HG03571 (cell line): Measurements from ENCODE around the gene ATP6V0B.

ENCODE experiments used
- ATAC-seq: cut with Tn5 transposase; IDR thresholded peaks from one replicate; pipeline ENCODE4 v1.9.1; 2021; ENCODE audit not compliant: unreplicated experiment

The ATP6V0B gene

DNA sequence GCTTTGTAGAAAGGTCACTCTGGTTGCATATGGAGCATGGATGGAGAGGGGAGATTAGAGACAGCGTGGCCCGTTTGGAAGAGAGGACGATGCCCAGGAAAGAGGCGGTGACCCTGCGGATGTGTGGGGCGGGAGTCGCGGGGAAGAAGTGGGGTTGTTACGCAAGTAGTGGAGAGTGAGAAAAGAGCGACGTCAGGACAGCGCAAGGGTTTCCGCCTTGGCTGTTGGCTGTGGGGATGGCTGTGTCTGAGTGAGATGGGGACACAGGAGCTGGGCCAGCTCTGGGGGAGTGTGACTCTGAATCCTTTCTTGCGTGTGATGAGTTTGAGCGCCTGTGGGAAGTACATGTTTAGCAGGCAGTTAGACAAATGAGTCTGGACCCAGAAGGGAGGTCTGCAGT lies 8.0 kb downstream of the ATP6V0B start:
- no peak for ATAC-seq

DNA sequence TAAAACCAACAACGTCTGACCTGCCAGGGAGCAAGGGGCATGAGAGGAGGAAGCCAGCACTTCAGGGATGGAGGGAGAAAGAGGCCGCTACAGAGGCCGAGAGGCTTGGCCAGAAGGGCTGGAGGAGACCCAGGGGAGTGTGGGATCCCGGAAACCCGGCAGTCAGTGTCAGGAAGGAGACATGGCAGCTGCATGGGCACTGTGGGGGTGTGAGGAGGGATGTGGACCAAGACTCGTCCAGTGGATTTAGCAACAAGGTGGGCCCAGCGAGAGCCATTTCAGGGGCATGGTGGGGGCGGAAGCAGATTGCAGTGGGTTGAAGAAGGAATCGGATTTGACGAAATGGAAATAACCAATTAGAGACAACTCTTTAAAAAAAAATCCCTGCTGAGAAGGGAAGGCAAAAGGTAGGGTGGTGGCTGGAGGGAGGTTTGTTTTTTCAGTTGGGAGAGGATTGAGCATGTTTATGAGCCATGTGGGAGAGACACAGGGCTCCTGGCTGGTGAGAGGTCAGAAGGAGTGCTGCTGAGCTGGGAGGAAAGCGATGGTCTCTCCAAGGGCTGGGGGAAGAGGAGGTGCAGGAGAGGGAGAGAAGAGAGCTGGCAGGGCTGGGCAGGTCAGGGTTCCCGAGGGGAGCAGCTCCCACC lies 8.6 kb downstream of the ATP6V0B start:
- no peak for ATAC-seq

DNA sequence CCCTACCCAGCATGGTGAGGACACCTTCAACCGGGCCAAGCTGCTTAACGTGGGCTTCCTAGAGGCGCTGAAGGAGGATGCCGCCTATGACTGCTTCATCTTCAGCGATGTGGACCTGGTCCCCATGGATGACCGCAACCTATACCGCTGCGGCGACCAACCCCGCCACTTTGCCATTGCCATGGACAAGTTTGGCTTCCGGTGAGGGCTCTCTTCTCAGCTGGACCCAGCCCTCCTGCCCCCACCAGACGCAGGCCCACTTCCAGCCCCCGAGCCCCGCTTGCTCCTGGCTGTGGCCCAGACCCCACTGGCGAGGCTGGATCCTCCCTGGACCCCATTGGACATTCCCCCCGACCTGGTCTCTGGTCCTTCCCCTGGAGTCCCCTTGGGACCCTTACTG lies 10.1 kb downstream of the ATP6V0B start:
- ATAC-seq: no peak

DNA sequence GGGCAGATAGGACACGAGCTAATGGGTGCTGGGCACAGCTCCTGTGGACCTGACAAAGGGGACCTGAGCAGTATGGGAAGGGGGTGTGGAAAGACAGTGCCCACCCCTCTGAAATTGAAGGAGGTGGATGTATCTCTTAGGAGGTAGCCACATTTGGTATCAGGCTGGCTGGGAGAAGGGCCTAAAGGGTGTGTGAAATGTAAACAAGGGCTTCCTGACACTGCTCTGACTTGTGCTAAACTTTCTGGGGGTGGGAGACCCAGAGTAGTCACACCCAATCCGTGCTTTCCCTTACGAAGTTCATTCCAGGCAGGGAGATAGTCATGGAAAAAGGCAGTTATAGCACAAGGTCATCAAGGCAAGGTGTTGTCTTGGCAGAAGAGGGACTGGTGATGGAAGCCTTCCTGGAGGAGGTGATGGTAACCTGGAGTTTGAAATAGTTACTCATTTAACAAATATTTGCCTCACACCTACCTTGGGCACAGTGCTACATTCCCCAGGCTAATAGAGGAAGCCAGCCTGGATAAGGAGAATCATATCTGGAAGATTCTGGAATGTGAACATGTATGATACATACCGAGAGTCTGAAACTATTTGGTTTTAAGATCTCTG lies 11.3 kb downstream of the ATP6V0B start:
- no peak for ATAC-seq

DNA sequence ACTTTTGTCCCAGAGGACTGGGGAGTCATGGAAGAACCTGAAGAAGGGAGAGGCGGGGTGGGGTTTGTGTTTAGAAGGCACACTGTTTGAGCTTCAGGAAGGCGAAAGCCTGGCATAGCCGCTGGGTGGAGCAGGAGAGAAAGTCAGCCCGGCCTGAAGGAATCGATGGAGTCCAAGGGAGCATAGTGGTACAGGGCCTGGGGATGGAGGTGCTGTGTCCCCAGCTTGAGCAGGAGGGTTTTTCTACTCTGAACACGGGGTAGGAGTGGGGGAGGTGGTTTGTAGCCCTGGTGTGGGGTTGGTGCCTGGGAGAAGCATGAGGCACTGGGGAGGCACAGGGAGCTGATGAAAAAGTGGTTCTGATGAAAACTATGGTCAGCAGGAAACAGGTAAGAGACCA lies 12.0 kb downstream of the ATP6V0B start:
- ATAC-seq: no peak

DNA sequence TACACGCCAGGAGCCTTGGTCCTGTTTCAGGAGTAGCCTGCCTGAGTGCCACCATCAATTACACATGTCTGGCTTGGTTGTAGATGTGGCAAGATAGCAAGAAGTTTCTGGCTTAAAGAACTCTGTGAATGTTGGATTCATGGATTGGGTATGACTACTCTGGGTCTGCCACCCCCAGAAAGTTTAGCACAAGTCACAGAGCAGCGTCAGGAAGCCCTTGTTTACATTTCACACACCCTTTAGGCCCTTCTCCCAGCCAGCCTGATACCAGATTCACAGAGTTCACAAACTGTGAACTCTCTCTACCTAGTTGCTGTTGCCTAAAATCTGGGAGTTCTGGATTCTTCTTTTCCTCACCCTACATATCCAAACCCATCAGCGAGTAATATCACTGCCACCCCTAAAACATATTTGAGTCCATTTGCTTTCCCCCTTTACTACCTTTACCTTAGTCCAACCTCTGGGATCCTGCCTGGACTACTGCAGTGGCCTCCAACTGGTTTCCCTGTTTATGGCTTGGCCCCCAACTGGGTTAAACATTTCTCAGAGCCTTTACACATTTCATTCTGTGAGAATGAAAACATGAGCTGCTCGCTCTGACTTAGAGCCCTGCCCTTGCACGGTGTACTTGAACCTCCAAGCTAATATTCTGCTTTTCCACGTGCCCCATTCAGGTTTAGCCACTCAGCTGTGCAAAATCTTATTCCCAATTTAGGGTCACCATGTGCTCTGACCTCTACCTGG lies 12.6 kb downstream of the ATP6V0B start:
- ATAC-seq: no peak

DNA sequence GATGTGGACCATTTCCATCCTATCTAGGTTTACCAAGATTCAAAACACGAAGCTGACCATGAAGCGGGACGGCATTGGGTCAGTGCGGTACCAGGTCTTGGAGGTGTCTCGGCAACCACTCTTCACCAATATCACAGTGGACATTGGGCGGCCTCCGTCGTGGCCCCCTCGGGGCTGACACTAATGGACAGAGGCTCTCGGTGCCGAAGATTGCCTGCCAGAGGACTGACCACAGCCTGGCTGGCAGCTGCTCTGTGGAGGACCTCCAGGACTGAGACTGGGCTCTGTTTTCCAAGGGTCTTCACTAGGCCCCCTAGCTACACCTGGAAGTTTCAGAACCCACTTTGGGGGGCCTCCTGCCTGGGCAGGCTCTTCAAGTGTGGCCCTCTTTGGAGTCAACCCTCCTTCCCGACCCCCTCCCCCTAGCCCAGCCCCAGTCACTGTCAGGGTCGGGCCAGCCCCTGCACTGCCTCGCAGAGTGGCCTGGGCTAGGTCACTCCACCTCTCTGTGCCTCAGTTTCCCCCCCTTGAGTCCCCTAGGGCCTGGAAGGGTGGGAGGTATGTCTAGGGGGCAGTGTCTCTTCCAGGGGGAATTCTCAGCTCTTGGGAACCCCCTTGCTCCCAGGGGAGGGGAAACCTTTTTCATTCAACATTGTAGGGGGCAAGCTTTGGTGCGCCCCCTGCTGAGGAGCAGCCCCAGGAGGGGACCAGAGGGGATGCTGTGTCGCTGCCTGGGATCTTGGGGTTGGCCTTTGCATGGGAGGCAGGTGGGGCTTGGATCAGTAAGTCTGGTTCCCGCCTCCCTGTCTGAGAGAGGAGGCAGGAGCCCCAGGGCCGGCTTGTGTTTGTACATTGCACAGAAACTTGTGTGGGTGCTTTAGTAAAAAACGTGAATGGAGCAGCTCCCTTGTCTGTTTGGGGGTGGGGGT lies 15.8 kb downstream of the ATP6V0B start:
- no peak for ATAC-seq

DNA sequence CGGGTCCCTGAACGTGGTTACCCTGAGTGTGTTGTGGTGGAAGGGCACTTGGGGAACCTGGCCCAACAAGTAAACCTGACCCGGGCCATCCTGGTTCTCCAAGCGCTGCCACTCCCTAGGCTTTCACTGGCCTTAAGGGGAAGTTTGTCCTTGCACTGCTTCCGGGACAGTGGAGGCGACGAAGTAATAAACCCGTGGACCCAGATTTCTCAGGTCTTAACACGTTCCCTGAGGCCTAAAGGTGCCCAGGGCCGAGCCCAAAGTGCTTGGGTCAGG lies 16.4 kb downstream of the ATP6V0B start:
- no peak for ATAC-seq

DNA sequence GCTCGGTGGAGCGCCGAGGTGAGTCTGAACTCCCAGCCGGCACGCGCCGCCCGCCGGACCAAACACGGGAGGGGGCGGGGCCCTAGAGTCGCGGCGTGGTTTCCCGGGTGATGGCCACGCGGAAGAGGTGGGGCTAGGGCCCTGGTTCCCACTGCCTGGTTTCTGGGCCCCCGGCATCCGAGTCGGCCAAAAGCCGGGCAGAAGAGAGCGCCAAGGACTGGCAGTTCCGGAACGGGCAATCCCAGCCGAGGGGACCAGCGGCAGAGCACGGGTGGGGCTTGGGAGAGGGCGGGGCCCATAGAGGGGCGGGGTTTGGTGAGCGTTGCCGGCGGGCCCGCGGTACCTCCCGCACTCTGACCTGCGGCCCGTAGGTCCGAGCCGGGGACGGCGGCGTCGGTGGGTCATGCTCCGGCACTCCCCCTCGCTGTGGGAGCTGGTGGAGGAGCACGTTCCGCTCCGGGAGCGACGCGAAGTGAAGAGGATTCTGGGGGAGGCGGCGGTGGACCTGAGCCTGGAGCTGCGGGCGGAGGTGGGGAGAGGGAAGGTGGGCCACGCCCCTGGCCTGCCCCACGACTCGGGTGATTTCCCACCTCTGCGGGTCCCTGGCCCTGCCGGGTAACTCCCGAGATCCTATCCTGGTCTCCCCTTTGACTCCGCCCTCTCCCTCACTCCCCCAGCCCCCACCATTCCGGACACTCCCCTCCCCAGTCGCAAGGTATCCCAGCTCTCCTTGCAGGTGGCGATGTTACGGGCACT lies 16.9 kb downstream of the ATP6V0B start, which contains the start of gene CCDC24:
Gene CCDC24 (plus strand): TSS at position 124 of the 756 bp plus-strand sequence. CDS start 280 bp downstream, at position 404.
- ATAC-seq: no peak

DNA sequence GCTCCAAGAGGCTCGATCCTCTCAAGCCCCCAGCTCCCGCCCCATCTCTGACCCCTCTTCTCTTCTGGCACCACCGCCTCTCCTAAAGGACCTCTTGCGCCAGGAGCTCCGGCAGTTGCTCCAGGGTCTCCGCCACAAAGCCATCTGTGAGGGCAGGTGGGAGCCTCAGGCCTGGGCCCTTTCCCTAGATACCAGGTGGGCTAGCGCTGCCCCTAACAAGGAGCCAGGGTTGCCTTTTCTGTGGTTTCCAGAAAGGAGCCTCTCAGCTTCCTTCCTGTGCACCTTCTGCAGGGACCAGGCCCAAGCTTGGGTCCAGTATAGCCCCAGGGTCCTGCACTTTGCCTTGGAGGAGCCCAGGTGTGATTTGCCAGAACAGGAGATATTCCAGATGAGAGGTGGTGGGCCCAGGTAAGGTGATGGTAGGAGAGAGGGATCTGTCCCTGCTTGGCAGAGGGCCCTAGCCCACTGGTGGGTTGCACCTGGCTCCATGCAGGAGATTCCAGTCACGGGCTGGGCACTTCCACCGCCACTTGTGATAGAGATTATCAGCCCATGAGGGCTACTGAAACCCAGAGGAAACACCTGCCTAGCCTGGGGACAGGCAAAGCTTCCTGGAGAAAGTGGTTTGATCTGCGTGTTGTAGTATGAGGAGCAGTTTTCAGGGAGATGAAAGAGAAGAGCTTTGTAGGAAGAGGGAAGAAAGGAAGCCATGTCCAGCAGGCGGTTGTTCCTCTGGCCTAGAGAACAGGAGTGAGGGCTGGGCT lies 17.7 kb downstream of the ATP6V0B start:
- ATAC-seq: no peak

DNA sequence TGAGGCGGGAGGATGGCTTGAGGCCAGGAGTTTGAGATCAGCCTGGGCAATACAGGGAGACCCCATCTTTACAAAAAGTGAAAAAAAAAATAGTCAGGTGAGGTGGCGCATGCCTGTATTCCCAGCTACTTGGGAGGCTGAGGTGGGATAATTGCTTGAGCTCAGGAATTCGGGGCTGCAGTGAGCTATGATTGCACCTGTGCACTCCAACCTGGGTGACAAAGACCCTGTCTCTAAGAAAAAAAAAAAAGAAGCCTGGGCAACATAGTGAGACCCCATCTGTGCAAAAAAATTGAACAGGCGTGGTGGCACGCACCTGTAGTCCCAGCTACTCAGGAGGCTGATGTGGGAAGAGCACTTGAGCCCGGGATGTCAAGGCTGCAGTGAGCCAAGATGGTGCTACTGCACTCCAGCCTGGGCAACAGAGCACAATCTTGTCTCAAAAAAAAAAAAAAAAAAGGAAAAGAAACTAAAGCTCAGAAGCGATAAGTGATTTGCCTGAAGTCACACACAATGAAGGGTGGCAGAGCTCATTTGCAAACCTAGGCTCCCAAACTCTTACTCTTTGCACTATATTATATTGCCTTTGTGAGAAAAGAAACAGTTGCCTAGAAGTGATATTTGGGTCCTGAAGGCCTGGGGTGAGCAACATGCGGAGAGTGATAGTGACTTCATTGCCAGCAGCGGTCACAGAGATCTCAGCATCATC lies 18.6 kb downstream of the ATP6V0B start:
- ATAC-seq: no peak

DNA sequence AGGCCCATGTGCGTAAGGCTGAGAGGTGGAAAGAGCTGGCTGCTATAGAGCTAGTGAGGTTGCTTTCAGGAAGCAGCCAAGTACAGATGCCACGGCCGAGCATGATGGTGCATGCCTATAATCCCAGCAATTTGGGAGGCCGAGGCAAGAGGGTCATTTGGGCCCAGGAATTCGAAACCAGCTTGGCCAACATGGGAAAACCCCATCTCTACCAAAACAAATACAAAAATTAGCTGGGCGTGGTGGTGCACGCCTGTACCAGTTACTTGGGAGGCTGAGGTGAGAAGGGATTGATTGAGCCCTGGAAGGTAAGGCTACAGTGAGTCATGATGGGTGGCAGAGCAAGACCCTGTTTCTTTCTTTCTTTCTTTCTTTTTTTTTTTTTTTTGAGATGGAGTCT lies 19.3 kb downstream of the ATP6V0B start:
- no peak for ATAC-seq

DNA sequence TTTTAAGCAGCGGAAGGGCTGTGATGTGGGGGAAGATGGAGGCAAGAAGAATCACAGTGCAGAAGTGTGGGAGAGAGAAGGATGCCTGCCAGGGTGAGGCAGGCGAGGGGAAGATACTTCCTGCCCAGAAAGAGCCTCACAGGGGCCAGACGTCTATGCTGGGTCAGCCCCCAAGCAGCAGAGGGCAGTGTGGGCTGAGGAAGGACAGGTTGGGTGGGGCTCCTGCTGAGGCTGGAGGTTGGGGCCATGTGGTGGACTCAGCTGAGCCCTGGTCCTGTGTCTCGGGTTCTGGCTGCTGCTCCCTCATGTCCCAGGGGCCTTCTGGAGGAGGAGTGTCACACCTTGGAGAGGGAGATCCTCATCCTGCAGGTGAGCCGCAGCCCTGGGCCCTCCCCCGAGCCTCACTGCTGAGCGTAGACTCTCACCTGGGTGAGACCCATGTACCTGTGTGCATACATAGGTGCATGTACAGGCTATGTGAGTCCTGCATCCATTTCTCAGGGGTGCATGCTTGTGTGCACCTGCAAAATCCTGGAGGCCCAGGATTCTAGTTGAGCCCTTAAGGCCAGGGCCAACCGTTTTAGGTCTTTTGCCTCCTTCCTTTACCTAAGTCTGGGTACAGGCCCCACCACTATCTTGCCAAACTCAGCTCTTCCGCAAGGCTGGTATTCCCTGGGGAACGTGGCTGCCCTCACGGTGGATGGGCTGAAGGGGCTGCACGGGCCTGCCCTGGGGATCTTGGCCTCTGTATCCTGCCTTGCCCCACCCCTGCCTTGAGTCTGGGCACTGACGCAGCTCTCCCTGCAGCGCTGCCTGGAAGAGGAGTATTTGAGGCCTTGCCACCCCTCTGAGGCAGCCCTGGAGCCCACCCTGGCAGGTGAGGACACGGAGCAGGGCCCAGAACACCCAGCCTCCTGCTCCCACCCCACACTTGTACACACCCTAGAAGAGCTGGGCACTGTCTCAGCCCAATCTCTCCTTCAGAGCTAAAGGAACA lies 20.3 kb downstream of the ATP6V0B start:
- ATAC-seq: no peak

DNA sequence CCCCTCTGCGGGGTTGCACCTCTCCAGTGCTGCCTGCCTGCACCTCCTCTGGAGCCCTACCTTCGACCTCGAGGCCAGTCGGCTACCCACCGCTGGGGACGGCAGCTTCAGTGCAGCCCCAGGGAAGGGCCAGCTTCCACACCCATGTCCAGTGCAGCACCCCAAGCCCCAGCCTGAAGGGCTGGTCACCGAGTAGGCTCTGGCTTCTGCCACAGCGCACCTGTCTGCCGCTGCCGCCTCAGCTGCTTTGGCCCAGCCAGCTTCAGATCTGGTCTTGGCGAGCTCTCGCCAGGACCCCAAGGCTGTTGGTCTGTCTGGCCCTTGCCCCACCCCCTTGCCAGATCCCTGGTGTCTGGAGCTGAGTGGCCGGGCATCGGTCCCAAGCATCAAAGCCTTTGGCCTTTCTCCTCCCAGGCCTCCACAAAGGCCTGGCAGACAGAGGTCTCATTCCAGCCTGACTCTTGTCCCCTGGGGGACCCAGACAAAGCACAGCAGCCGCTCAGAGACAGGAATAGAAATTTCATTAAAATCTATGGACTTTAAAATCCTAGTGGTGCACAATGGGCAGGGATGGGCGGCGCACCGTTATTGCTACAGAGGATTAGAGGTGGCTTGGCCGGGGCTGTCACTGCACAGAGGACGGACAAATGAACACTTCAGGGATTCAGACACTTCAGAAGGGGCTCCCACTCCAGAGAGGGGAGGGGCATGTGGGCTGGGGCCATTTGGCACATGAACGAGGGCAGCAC lies 21.4 kb downstream of the ATP6V0B start:
- no peak for ATAC-seq

DNA sequence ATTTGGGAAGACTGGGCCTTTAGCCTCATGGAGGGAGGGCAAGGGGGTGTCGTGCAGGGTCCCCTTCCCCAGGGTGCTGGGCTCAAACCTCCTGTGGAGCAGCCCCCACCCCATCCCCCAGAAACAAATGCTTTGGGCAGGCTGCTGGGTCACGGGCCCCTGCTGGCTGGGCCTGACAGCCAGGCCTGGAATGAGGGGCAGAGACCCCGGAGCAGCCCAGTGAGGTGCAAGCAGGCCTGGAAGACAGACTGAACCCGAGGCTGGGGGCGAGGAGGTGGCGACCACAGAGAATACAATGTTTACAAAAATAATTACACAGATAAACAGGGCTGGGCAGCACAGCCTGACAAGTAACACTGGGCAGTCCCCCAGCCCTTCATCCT lies 22.0 kb downstream of the ATP6V0B start:
- ATAC-seq: no peak

DNA sequence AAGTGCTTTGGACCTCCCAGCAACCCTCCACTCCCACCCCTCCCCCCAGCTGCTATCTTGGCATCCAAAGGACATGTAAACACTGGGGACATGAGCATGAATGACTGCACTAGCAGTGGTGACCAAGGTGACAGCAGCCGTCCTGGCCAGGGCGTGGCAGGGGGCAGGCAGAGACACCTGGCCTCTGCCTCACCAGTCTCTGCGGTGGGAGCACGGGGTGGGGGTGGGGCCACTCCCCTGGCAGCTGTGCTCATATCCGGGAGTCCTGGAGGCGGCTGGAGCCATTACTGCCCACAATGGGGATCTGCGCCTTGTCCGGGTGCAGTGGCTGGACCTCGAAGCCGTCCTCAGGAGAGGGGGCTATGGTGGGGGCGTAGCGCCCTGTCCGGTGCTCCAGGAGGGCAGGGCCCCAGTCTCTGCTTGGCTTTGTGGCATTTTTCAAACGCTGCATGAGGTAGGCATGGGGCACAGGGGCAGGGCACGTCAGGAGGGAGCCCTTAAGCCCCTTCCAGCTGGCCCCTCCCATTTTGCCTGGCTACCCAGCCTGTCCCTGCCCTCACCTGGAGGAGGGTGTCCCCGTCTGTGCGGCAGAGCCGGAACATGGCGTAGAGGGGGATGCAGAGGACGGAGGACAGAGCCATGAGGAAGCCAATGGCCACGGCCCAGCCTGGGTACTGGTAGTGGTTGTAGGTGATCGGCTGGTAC lies 22.7 kb downstream of the ATP6V0B start:
- no peak for ATAC-seq

DNA sequence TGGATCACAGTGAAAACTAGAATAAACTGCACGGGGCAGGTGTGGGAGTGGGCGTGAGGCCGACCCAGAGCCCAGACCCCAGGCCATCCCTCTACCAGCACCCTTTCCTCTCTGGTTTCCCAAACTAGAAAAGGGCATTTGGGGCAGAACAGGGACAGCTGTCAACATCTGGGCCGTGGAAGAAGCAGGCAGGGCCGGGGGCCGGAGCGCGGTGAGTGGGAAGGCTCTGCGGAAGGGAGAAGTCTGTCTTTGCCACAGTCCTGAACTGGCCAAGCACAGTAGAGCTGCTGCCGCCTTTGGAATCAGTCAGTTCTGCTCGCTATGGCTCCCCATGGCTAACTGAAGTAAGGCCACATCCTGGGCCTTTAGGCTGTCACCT lies 23.2 kb downstream of the ATP6V0B start:
- ATAC-seq: no peak
